Activated CD8-positive, alpha-beta memory T cell treated with anti-CD3 and anti-CD28 coated beads, Interleukin-2, amount 10 ng/mL, durations not matched to agents 7 days and 5 days (primary cell): Measurements from ENCODE around the gene TPRKB. TPM values are rescaled to one million over a fixed set of nuclear protein-coding genes. Genes with fewer than 3 reads are reported as not detected.
A peak's percentile ranks its signal among the peaks of the same experiment; 100 is the strongest.
"Not testable (repeated sequence)": the region's sequence is repeated elsewhere in the genome, so short reads cannot be mapped to it uniquely, and the experiment has no call there.

Experiments used
- ATAC-seq: fragments of 150-1000 bp; cut with Tn5 transposase; one replicate; pipeline ENCODE4 v1.10.0; 2021; ENCODE audit warnings: moderate library complexity
- CTCF ChIA-PET: fragments of 350-600 bp; sonication (Branson Sonifier 250); formaldehyde crosslinking; loops from one replicate; lab custom pipeline; 2021; ENCODE audit warnings: antibody characterized with exemption; lab: Charles Lee
- DNase-seq: peaks from one replicate; pipeline ENCODE4 v3.0.0-alpha.2; 2020
- H3K27ac Mint-ChIP-seq: one replicate; pipeline ENCODE4 v1.8.0; 2021; ENCODE audit warnings: mild to moderate bottlenecking, mixed read lengths
- H3K27me3 Mint-ChIP-seq: one replicate; pipeline ENCODE4 v1.8.0; 2021; ENCODE audit warnings: mixed read lengths
- H3K36me3 Mint-ChIP-seq: one replicate; pipeline ENCODE4 v1.8.0; 2021; ENCODE audit warnings: mild to moderate bottlenecking, mixed read lengths
- H3K4me1 Mint-ChIP-seq: one replicate; pipeline ENCODE4 v1.8.0; 2021; ENCODE audit warnings: mixed read lengths
- H3K4me3 Mint-ChIP-seq: one replicate; pipeline ENCODE4 v1.8.0; 2021; ENCODE audit warnings: mild to moderate bottlenecking, moderate library complexity, mixed read lengths
- H3K9me3 Mint-ChIP-seq: one replicate; pipeline ENCODE4 v1.8.0; 2022; ENCODE audit warnings: low read depth, mixed read lengths
- total RNA-seq, 2 experiments: library from RNA; stranded (reverse); gene quantifications; one replicate each; pipeline ENCODE4 v1.2.3, GENCODE V29; 2021

TPRKB gene
- total RNA-seq, 2 experiments from 2014 or later, result 36.0 to 36.7 TPM

DNA sequence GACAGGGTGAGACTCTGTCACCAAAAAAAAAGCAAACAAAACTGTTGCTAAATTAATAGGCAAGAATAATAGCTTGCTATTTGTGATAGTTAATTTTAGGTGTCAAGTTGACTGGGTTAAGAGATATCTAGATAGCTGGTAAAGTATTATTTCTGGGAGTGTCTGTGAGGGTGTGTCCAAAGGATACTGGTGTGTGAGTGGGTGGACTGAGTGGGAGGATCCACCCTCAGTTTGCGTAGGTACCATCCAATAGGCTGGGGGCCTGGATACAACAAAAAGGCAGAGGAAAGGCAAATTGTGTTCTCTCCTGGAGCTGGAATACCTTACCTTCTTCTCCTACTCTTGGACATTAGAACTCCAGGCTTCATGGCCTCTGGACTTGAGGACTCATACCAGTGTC lies 27.8 kb upstream of the TPRKB start:
- Mint-ChIP-seq H3K36me3 (peaks cover 55% of the 10 kb centered on the region), H3K4me1 (no peaks in the 10 kb centered on the region), H3K9me3 (no peaks in the 10 kb centered on the region), H3K27me3 (no peaks in the 10 kb centered on the region), H3K27ac (no peak overlapping the region), H3K4me3 (no peak overlapping the region)
- DNase-seq (no peak), ATAC-seq (no peak)
- CTCF ChIA-PET, result no interaction called here

DNA sequence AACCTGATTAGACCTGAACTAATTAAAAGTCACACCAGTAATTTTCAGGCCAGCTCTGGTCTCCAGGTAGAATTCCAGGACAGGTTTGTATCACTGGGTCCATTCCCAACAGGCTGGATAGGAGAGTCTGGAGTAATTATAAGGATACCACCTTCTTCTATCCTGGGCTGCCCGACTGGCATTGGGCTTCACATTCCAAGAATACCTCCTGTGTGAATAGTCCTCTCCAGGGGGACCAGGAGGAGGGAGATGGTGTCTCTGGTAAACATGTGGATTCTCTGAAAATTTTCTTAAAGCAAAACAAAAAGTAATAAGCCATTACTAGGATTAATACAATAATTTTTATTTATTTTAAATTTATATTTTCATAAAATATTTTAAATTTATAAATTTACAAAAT lies 25.4 kb upstream of the TPRKB start:
- ATAC-seq (no peak), DNase-seq (no peak)
- H3K9me3 Mint-ChIP-seq, result no peaks in the 10 kb centered on the region
- no peak overlapping the region for H3K4me3 Mint-ChIP-seq
- no peak overlapping the region for H3K27ac Mint-ChIP-seq
- CTCF ChIA-PET, result no interaction called here
- H3K4me1 Mint-ChIP-seq, result no peaks in the 10 kb centered on the region
- H3K27me3 Mint-ChIP-seq, result no peaks in the 10 kb centered on the region
- peaks cover 44% of the 10 kb centered on the region for H3K36me3 Mint-ChIP-seq

DNA sequence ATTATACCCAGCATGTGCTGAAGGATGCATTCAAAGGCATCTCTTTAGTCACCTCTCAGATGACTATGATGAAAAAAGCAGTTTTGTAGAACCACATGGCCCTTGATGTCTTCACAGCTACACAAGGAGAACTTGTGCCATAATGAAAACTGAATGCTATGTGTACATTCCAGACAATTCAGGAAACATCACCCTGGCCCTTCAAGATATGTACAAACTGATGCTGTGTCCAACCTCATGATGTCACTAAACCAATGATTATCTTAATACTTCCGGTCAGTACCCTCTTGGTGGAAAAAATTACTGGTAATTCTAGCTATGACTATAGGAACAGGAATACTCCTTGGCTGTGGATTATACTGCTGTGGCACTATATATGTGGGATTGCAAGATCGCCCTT lies 22.8 kb upstream of the TPRKB start:
- Mint-ChIP-seq H3K4me1 (no peaks in the 10 kb centered on the region), H3K27ac (no peak overlapping the region), H3K27me3 (no peaks in the 10 kb centered on the region), H3K36me3 (peaks cover 29% of the 10 kb centered on the region), H3K4me3 (no peak overlapping the region), H3K9me3 (no peaks in the 10 kb centered on the region)
- no peak for DNase-seq
- ATAC-seq, result no peak
- CTCF ChIA-PET, result interaction anchor here (0.9 kb wide), 1 partner anchor 65 kb away, joined by 4 read pairs; no protein-coding TSS in a partner anchor

DNA sequence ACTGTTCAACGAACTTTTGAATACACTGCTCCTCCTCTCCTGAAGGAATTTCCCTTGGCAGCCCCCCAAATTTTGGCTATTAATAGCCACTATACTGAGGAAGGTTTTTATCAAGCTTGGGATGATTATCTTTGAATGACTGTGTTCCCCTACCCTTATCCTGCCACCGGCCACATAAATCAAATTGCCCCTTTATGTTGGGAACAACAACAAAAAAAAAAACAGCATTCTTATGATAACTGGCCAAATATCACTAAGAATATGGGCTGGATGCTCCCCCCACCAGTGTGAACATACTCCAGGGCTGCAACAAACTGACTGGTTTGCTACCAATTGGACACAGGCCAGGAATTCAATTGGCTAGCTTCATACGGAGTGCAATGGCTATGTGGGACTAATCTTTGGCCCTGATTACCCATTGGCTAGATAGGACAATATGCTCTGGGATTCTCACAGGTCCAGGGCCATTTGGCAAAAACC lies 22.2 kb upstream of the TPRKB start:
- no peaks in the 10 kb centered on the region for H3K9me3 Mint-ChIP-seq
- H3K4me3 Mint-ChIP-seq, result no peak overlapping the region
- no peaks in the 10 kb centered on the region for H3K4me1 Mint-ChIP-seq
- H3K27ac Mint-ChIP-seq, result no peak overlapping the region
- DNase-seq (no peak), ATAC-seq (no peak)
- H3K27me3 Mint-ChIP-seq, result no peaks in the 10 kb centered on the region
- H3K36me3 Mint-ChIP-seq, result peaks cover 29% of the 10 kb centered on the region
- CTCF ChIA-PET, result interaction anchor here (0.9 kb wide), 1 partner anchor 66 kb away, joined by 4 read pairs; no protein-coding TSS in a partner anchor

DNA sequence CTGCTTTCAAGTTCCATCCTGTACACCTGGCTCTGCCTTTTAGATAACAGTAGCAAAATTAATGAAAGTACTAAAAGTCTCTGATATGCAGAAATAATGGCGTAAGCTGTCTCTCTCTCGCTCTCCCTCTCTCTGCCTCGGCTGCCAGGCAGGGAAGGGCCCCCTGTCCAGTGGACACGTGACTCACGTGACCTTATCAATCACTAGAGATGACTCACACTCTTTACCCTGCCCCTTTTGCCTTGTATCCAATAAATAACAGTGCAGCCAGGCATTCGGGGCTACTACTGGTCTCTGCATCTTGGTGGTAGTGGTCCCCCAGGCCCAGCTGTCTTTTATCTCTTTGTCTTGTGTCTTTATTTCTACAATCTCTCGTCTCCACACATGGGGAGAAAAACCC lies 17.2 kb upstream of the TPRKB start:
- H3K4me1 Mint-ChIP-seq, H3K27ac Mint-ChIP-seq, H3K4me3 Mint-ChIP-seq, H3K27me3 Mint-ChIP-seq, DNase-seq, CTCF ChIA-PET, ATAC-seq, H3K9me3 Mint-ChIP-seq: not testable (repeated sequence)
- peaks cover 21% of the 10 kb centered on the region for H3K36me3 Mint-ChIP-seq

DNA sequence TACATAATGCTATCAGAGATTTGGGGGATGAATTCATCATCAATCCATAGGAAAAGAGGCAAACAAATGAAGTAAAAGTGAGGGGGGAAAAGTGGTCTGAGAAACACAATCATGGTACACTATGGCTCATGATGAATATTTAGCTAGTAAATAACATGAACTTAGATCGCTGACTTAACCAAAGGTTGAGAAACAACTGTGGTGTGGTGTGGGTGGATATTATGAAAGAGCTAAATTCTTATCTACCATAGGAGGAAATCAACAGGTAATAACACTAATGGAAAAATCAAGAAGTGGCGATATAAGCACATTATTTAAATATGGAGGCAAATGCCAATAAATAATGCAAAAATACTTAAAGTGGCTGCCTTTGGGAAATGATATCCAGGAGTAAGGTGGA lies 12.2 kb upstream of the TPRKB start:
- peaks cover 35% of the 10 kb centered on the region for H3K36me3 Mint-ChIP-seq

DNA sequence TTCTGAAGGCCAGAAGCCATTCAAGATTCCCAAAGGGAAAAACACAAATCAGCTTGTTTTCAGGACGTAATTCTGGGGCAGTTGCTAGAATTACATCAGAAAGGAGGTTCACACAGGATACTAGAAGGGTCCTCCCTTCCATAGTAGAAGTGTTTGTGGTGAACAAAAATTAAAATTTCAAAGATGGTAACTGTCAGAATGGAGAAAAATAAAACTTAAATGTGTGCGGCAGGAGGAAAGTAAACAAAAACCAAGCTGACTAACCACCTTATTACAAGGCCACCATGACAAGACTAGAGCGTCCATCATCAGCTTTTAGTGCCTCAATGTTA lies 9.7 kb upstream of the TPRKB start:
- no peak for ATAC-seq
- peaks cover 20% of the 10 kb centered on the region for H3K4me1 Mint-ChIP-seq
- no peak overlapping the region for H3K4me3 Mint-ChIP-seq
- no peaks in the 10 kb centered on the region for H3K9me3 Mint-ChIP-seq
- H3K36me3 Mint-ChIP-seq, result peaks cover 32% of the 10 kb centered on the region
- H3K27me3 Mint-ChIP-seq, result no peaks in the 10 kb centered on the region
- CTCF ChIA-PET, result interaction anchor here (1.0 kb wide), 1 partner anchor 17 kb away, joined by 3 read pairs; no protein-coding TSS in a partner anchor
- H3K27ac Mint-ChIP-seq, result no peak overlapping the region
- no peak for DNase-seq

More for the DNA sequence above, 12.2 kb upstream of the TPRKB start:
- Mint-ChIP-seq H3K27me3 (no peaks in the 10 kb centered on the region), H3K4me1 (peaks cover 20% of the 10 kb centered on the region), H3K4me3 (no peak overlapping the region), H3K9me3 (no peaks in the 10 kb centered on the region), H3K27ac (no peak overlapping the region)
- ATAC-seq (no peak), DNase-seq (no peak)
- CTCF ChIA-PET, result no interaction called here

DNA sequence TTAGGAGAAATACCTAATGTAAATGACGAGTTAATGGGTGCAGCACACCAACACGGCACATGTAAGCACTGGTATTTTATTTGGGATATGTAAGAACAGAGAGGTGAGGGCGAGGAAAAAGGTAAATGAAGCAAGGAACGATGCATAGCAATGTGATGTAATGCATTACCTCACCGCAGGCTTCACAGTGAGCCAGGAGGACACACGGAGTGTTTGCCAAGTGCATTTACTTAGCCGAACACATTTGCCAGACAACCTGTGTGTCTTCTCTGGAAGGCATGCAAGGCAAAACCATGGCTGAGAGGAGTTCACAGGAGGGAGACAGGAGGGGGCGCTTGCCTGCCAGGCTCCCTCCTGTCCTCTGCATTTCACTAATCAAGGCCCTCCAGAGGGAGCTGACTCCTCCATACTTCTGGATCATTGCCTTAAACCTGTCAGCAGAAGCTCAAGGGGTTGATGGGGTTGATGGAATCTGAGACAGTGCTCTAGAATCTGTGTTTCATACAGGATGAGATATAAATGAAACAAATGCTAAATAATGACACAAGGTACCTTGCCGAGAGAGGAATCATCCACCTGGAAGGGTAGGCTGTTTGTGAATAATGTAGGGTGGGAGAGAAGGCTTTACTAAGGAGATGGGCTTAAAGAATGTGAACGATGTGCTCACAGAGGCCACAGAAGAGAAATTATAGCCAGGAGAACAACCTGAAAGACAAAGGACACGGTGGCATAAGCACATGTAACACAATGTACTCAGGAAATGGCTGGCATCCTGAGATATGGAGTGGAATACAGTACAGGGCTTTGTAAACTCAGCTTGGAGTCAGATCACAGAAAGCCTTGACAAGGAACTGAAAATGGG lies 9.1 kb upstream of the TPRKB start:
- H3K27ac Mint-ChIP-seq, result no peak overlapping the region
- no peaks in the 10 kb centered on the region for H3K27me3 Mint-ChIP-seq
- ATAC-seq, result no peak
- no peak overlapping the region for H3K4me3 Mint-ChIP-seq
- CTCF ChIA-PET, result no interaction called here
- H3K4me1 Mint-ChIP-seq, result peaks cover 20% of the 10 kb centered on the region
- DNase-seq, result no peak
- H3K36me3 Mint-ChIP-seq, result peaks cover 35% of the 10 kb centered on the region
- no peaks in the 10 kb centered on the region for H3K9me3 Mint-ChIP-seq

DNA sequence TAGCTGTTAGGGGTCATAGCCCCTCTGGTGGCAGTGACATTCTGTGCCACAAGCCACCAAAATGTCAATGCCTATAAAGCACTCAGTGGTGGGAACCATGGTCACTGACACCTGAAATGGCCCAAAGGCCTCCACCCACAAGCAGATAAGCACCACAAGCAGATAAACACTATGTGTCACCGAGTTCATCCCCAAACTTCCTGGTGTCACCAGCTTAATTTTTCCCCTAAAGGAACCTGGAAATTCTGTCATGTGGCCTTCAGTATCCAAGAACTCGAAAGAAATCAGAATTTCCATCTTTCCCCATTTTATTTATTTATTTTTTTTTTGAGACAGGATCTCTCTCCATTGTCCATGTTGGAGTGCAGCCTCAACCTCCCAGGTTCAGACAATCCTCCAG lies 3.6 kb upstream of the TPRKB start:
- no peak overlapping the region for H3K4me3 Mint-ChIP-seq
- DNase-seq (no peak), ATAC-seq (no peak)
- no peak overlapping the region for H3K27ac Mint-ChIP-seq
- CTCF ChIA-PET, result no interaction called here
- H3K36me3 Mint-ChIP-seq, result peaks cover 28% of the 10 kb centered on the region
- no peaks in the 10 kb centered on the region for H3K9me3 Mint-ChIP-seq
- peaks cover 19% of the 10 kb centered on the region for H3K4me1 Mint-ChIP-seq
- H3K27me3 Mint-ChIP-seq, result no peaks in the 10 kb centered on the region

DNA sequence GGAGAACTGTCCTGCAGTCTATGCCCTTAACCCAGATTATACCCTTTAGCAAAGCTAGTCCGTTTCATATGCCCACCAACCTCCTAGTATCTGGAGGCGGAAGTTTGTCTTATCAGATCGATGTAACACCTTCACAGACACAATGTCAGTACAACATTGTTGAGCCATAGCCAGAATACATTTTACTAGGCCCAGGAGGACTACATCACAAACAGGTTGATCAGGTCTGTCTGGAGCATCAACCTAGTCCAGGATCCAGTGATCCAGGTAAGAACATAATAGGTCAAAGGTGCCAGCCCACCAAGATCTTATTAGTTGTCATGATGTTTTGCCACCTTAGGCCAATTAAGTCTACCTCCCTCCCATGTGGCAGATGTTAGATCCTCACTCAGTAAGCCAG lies 2.0 kb upstream of the TPRKB start:
- Mint-ChIP-seq H3K9me3 (no peaks in the 10 kb centered on the region), H3K27ac (no peak overlapping the region), H3K36me3 (peaks cover 24% of the 10 kb centered on the region), H3K4me1 (peaks cover 21% of the 10 kb centered on the region), H3K27me3 (no peaks in the 10 kb centered on the region), H3K4me3 (no peak overlapping the region)
- CTCF ChIA-PET, result no interaction called here
- no peak for DNase-seq
- ATAC-seq, result no peak

DNA sequence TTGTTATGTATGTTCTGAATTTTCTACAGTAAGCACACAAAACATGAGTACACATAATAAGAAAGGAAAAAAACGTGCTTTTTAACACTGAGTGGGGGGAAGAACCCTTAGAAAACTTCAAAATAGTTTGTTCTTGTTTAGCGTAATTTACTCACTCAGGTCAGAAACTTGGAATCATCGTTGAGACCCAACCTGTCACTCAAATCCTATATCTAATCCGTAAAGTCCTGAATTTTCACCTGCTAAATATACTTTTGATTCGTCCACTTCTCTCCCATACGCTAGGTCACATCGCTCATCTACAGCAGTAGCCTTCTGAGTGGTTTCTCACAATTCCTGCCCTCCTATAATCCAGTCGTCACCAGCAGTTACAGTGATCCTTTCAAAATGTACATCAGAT lies 767 bp downstream of the TPRKB start:
- peak overlapping the region; percentile 96 for H3K4me3 Mint-ChIP-seq
- CTCF ChIA-PET, result interaction anchor here (0.8 to 1.5 kb wide), 2 partner anchors 43 to 92 kb away, joined by 3 to 5 read pairs; partner anchors contain the start of genes DUSP11 and STAMBP

DNA sequence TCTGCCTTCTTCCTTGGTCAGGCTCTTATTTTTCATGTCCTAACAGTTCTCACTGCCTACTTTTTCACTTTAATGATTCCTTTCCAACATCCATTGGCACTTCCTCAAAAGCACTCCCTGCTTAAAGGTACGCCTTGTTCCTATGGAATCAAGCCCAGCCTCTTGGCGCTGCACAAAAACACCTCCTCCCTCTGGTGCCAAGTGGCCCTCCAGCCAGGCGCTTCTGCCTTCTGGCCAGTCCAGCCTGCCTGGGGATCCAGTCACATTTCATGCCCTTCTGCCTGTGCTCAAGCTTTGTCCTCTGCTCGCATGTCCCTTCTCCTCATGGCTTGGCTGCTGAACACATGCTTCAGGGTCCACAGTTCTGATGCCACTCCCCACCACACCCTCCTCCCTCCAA lies 6.3 kb downstream of the TPRKB start:
- Mint-ChIP-seq H3K27ac (no peak overlapping the region), H3K9me3 (no peaks in the 10 kb centered on the region), H3K4me1 (peaks cover 2% of the 10 kb centered on the region), H3K4me3 (no peak overlapping the region), H3K27me3 (no peaks in the 10 kb centered on the region), H3K36me3 (peaks cover 40% of the 10 kb centered on the region)
- no peak for ATAC-seq
- CTCF ChIA-PET, result interaction anchor here (1.7 kb wide), 1 partner anchor 51 kb away, joined by 4 read pairs; no protein-coding TSS in a partner anchor
- DNase-seq, result no peak

More for the DNA sequence above, 767 bp downstream of the TPRKB start:
- DNase-seq, result no peak
- no peaks in the 10 kb centered on the region for H3K9me3 Mint-ChIP-seq
- peaks cover 33% of the 10 kb centered on the region for H3K36me3 Mint-ChIP-seq
- H3K4me1 Mint-ChIP-seq, result peaks cover 21% of the 10 kb centered on the region
- peak overlapping the region; percentile 87 for H3K27ac Mint-ChIP-seq
- ATAC-seq, result no peak
- H3K27me3 Mint-ChIP-seq, result no peaks in the 10 kb centered on the region

DNA sequence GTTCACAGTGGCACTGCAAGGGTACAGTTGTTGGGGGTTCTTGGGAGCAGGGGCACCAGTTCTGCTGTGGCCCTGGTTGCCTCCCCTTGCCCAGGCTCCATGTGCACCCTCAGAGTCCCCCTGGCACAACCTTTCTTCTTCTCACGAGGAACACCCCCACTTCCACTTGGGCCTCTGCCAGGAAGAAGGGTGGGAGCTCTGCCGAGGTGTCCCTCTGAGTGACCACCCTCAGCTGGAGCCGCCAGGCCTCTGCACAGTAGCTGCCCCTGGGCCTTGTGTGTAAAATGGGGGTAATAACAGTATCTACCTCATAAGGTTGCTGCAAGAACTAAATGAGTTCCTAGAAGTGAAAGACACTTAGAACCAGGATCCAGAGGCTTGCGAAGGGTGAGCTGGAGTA lies 8.4 kb downstream of the TPRKB start:
- no peaks in the 10 kb centered on the region for H3K27me3 Mint-ChIP-seq
- DNase-seq, result no peak
- no peak overlapping the region for H3K4me3 Mint-ChIP-seq
- no peak for ATAC-seq
- H3K9me3 Mint-ChIP-seq, result no peaks in the 10 kb centered on the region
- CTCF ChIA-PET, result no interaction called here
- H3K4me1 Mint-ChIP-seq, result no peaks in the 10 kb centered on the region
- no peak overlapping the region for H3K27ac Mint-ChIP-seq
- H3K36me3 Mint-ChIP-seq, result peaks cover 36% of the 10 kb centered on the region

DNA sequence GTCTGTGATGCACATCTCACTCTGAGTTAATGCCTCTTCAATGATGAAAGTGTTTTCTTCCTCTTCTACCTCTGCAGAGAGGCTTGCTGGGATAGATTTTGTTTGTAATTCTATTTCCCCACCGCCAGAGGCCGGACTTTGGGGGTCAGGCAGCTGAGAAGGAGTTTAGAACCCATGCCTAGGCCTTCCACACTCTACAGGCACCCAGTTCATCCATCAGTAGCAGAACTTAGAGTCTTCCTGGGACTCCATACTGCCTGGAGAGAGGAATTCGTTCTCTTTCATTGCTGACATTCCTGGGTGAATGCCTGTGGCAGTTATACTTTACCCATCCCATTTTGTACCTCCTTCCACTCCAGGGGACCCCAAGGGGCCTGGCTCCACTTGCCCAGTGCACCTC lies 9.1 kb downstream of the TPRKB start:
- no peaks in the 10 kb centered on the region for H3K9me3 Mint-ChIP-seq
- H3K4me3 Mint-ChIP-seq, result no peak overlapping the region
- ATAC-seq (no peak), DNase-seq (no peak)
- H3K4me1 Mint-ChIP-seq, result no peaks in the 10 kb centered on the region
- peaks cover 34% of the 10 kb centered on the region for H3K36me3 Mint-ChIP-seq
- CTCF ChIA-PET, result no interaction called here
- no peaks in the 10 kb centered on the region for H3K27me3 Mint-ChIP-seq
- no peak overlapping the region for H3K27ac Mint-ChIP-seq
